ENCODE results near the gene CTDSP1. TPM values are rescaled to one million over a fixed set of nuclear protein-coding genes. Genes with fewer than 3 reads are reported as not detected.

Gene CTDSP1
- total RNA-seq, 1 experiment from 2014 or later, result 52.3 TPM

DNA sequence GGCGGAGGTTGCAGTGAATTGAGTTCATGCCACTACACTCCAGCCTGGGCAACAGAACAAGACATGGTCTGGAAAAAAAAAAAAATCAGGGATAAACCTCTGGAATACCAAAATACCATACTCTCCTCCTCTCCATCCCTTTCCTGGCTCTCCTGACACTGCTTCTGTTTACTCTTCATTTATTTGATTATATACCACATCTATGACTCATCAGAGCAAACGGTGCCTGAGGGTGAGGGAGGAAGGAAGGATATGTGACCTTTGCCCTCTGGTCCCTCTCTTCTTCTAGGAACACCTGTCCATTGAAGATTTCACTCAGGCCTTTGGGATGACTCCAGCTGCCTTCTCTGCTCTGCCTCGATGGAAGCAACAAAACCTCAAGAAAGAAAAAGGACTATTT lies 49.3 kb downstream of the CTDSP1 start:
- Histone ChIP-seq H2BK120ac (ENCODE audit: low read depth, low read length, poor library complexity, severe bottlenecking) (no peak overlapping the region), H3K27ac (ENCODE audit: insufficient read length, low read depth, low read length) (no peak overlapping the region), H4K91ac (ENCODE audit: insufficient read length, low read depth, low read length) (no peak overlapping the region), H3K56ac (ENCODE audit: insufficient read length, low read depth, low read length) (no peak overlapping the region), H4K8ac (replicated peaks; ENCODE audit: insufficient read length, low read depth, low read length) (no peak overlapping the region), H3K9me3 (ENCODE audit: control insufficient read depth, low read depth, low read length) (no peaks in the 10 kb centered on the region), H3K79me1 (ENCODE audit: insufficient read depth, low read depth, low read length, poor library complexity, severe bottlenecking) (no peaks in the 10 kb centered on the region), H2BK12ac (ENCODE audit: insufficient read length, low read depth, low read length) (no peak overlapping the region), H3K14ac (ENCODE audit: insufficient read depth, low read length) (no peak overlapping the region), H3K4me1 (ENCODE audit: insufficient read depth, low read length) (no peaks in the 10 kb centered on the region), H3K9ac (ENCODE audit: extremely low read depth, insufficient read length, low read length) (no peak overlapping the region), H3K4ac (ENCODE audit: low read depth, low read length) (no peak overlapping the region), H3T11ph (ENCODE audit: low read length) (no peak overlapping the region), H2AK5ac (ENCODE audit: insufficient read length, low read length) (no peak overlapping the region), H3K23me2 (ENCODE audit: insufficient read length, low read depth, low read length, poor library complexity, severe bottlenecking) (no peaks in the 10 kb centered on the region), H3K18ac (ENCODE audit: insufficient read length, low read depth, low read length) (no peak overlapping the region), H2BK15ac (ENCODE audit: low read depth, low read length) (no peak overlapping the region), H3K4me2 (ENCODE audit: insufficient read depth, insufficient read length, low read length) (no peak overlapping the region), H2BK5ac (ENCODE audit: insufficient read length, low read length) (no peak overlapping the region), H4K20me1 (ENCODE audit: control insufficient read depth, insufficient read depth, insufficient read length) (no peaks in the 10 kb centered on the region), H4K5ac (ENCODE audit: insufficient read length, low read depth, low read length) (no peak overlapping the region), H3K27me3 (ENCODE audit: insufficient read depth, low read length) (no peaks in the 10 kb centered on the region), H2BK20ac (ENCODE audit: low read depth, low read length, poor library complexity, severe bottlenecking) (no peak overlapping the region), H3K79me2 (ENCODE audit: insufficient read depth, low read length) (no peaks in the 10 kb centered on the region), H3K23ac (ENCODE audit: insufficient read length, low read depth, low read length) (no peak overlapping the region), H2AFZ (ENCODE audit: low read length) (no peak overlapping the region)
- H3K36me3 Mint-ChIP-seq (ENCODE audit: insufficient read depth in 1 of 3, low read depth in 3 of 3), result peaks cover 6 to 51% (median 25%) of the 10 kb centered on the region in 3 experiments
- no peak overlapping the region for H3K27ac Mint-ChIP-seq
- no peak overlapping the region for H3K4me3 Mint-ChIP-seq
- no peak for DNase-seq
- peaks cover 9 to 14% of the 10 kb centered on the region in 2 experiments for H3K4me1 Mint-ChIP-seq
- no peaks in the 10 kb centered on the region for H3K27me3 Mint-ChIP-seq (ENCODE audit: low read depth)
- no CpG with 5 or more reads among the region's 3 CpGs for WGBS (ENCODE audit: extremely low coverage, insufficient read length, low lambda C conversion rate)
- no peaks in the 10 kb centered on the region for H3K9me3 Mint-ChIP-seq
- TF ChIP-seq CTCF (conservative IDR thresholded peaks at IDR 0.05), result no peak

All from H9 (cell line).